Renal cortical epithelial cell (primary cell): ENCODE results near the gene IQSEC1. TPM values are rescaled to one million over a fixed set of nuclear protein-coding genes. Genes with fewer than 3 reads are reported as not detected.

ENCODE experiments used
- DNase-seq: peaks from one replicate; pipeline ENCODE4 v3.0.0-alpha.2; 2011; ENCODE audit warnings: low read depth
- total RNA-seq: library from RNA; depleted of rRNA; stranded (reverse); fragments of >200 nt; gene quantifications from 2 replicates; pipeline ENCODE4 v1.2.3, GENCODE V29; 2014

IQSEC1 gene
- total RNA-seq, 1 donor from 2014 or later: 23.8 TPM

DNA sequence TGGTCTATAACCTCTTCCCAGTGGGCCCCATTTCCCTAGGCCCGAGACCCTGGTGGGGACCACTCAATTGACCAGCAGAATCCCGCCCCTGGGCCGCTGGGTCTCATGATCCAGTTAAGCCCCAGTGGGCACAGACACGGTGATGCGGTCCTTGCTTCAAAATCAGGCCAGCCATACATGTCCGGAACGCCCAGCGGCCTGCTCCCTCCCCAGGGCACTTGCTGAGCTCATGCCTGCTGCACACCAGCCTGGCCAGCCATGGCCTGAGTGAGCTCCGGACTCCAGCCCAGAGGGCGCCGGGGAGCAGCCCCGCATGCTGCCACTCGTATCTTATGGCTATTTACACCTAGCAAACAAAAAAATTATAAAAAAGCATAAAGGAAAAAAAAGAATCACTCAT, 34.4 kb upstream of the IQSEC1 start:
- no peak for DNase-seq

- peak; percentile 16 for DNase-seq
Observed at GRCh38 chr3:13106308-13107001, 33.2 kb upstream of the IQSEC1 start.

DNA sequence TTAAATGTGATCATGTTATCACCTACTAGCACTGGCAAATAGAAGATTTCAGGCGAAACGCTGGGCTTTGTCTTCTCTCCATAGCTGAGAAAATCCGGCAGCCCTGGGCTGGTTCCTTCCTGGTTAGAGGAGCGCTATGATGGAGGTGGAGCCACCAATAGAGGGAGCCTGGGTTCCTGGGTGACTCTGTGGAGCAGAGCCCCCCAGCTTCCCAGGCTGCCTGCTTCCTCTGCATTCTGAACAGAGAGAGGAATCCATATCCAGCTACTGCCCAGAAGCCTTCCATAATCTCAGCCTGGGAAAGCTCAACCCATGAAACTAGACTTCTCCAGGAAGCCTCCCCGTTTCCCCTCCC, 32.6 kb upstream of the IQSEC1 start:
- no peak for DNase-seq

- no peak for DNase-seq
Observed at GRCh38 chr3:13105181-13105895, 32.1 kb upstream of the IQSEC1 start.

- DNase-seq: no peak
Observed at GRCh38 chr3:13104511-13104910, 31.3 kb upstream of the IQSEC1 start.

DNA sequence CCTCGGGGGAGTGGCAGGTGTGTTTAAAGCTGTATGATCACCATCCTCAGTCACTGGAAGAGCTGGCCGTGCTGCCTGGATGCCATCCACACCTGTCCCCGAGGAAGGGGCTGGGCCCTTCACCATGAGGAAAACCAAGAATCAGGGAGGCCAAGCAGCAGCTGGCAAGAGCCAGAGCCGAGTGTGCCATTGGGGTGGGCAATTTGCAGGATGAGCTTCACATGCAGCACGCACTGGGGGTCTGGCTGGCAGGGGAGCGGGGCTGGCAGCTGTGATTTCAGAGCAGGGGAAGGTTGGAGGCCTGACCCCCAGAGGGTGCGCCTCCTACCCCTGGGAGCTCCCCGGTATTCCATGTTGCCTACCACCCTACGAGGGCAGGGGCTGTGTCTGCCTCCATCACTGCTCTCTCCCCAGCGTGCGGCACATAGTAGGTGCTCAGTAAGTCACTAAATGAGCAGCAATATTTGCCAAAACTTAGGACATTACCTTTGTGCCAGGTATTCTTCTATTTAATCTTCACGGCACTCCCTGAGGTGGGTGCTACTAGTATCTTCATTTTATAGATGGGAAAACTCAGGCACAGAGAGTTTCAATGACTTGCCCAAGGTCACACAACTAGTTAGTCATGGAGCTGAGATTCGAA, 30.3 kb upstream of the IQSEC1 start:
- DNase-seq: no peak

- no peak for DNase-seq
Observed at GRCh38 chr3:13102386-13103345, 29.4 kb upstream of the IQSEC1 start.

DNA sequence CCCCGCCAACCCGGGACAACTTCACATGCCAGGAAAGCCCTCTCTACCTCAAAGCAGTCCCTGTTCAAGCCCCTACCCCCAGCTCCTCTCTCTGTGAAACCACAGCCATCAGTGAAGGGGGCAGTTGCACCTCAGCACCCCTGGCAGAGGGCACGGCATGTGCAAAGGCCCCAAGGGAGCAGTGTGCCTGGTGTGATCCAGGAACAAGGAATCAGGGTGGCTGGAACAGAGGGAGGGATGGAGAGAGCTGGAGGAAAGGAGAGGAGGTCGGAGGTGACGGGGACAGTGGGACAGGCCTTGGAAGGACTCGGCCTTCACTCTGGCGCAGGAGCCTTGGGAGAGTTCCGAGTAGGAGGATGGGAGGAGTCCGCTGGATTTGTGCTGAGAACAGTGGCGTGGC, 26.5 kb upstream of the IQSEC1 start:
- DNase-seq: no peak

GRCh38 chr3:13098192-13098988, 25.2 kb upstream of the IQSEC1 start:
- DNase-seq: no peak

DNA sequence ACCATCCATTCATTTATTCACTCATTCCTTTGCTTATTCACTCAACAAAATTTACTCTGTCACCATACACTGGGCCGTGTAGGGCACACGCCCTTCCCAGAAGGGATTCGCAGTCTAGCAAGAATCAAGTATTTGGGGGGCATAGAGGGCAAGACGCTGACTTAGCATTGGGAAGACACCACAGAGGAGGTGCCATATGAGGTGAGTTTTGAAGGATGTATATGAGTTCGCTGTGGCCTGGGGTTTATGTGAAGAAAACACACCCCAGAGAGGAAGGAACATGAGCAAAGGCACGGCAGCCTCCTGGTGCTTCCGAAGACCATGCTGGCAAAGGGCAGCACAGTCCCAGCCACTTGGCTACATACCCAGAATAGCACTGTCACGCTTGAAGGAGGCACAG, 23.1 kb upstream of the IQSEC1 start:
- no peak for DNase-seq

DNA sequence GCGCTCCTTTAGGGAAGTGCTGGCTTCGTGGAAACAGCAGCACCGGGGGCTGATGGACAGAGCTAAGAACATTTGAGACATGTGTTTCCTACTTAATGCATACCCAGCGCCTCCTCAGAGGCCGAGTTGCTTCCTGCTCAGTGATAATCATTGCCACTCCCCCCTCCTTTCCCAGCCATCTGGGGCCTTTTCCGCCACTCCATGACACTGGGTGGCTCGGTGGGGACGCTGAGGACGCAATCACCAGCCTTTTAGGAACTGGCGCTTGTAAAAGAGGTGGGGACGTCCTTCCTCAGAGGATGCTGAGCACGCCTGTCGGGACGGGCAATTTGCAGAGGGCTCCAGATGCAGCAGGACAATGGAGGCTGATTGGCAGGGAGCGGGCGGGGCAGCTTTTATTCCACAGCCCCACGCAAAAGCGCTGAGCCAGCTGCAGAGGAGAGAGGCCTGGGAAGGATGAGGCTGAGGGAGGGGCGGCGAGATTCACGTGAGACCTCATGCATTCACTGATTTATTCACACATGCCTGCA, 22.2 kb upstream of the IQSEC1 start:
- no peak for DNase-seq

GRCh38 chr3:13093687-13094086, 20.5 kb upstream of the IQSEC1 start:
- no peak for DNase-seq

DNA sequence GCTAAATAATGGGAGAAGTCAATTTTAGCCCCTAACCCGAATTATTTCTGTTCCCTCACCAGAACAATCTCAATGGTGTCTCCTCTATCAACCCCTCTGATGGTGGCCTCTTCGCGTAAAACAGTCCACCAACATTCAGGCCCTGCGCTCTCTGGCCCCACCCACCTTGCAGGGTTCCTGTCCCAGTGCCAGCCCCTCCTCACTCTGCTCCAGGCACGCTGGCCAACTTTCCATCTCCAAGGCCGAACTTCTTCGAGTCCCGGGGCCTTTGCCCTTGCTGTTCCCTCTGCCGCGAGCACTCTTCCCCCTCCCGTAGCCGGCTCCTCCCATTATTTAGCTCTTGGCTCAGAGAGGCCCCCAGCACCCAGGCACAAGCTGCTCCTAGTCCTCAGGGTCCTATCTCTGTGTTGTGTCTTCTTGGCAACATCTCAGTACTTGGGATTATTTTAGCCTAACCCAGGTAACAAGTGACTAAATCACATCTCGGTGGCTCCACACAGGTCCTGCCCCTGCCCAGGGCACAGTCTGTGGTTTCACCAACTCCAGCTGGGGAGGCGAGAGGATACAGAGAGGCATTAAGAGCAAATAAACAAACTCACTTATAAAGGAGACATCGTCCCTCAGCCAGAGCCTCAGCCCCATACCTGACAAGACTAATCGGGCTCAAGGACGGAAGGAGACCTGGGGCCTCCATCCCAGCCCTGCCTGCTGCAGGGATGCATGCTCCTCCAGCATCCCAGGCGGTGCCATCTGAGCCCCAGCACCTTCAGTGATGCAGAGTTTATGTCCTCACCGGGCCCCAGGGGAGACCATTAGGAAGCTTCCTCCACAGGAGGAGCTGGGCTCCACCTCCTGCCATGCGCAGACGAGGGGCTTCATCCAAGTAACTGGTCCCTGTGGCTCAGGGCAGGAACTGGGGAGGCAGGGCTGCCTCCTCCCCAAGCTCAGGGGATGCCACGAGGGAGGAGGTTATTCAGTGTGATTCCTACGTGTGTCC, 19.7 kb upstream of the IQSEC1 start:
- DNase-seq: no peak

DNA sequence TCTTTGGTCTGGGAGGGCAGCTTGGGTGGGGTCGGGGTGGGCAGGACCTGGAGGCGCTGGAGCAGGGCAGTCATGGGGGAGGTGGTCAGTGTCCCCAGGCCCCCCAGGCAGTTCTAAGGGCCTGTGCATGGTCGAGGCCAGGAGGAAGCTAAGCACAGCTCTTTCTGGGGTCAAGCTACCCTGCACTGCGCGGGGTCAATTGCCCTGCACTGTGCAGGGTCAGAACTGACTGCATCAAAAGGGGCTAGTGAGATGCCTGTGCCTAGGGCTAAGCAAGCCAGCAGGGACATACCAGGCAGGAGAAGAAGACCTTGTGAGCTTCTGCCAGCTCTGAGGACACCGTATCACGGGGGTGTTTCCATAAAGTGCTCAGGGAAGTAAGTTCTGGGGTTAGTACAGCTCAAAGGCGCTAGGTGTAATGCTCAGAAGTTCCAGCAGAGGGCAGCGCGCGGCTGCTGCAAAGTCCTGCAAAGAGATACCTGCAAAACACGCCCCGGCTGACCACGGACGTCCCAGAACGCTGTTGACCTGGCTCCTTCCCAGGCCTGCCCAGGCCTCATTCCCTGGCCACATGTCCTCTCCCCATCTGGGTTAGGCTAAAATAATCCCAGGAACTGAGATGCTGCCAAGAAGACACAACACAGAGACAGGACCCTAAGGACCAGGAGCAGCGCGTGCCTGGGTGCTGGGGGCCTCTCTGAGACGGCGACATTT, 18.8 kb upstream of the IQSEC1 start:
- DNase-seq: peak; percentile 59

DNA sequence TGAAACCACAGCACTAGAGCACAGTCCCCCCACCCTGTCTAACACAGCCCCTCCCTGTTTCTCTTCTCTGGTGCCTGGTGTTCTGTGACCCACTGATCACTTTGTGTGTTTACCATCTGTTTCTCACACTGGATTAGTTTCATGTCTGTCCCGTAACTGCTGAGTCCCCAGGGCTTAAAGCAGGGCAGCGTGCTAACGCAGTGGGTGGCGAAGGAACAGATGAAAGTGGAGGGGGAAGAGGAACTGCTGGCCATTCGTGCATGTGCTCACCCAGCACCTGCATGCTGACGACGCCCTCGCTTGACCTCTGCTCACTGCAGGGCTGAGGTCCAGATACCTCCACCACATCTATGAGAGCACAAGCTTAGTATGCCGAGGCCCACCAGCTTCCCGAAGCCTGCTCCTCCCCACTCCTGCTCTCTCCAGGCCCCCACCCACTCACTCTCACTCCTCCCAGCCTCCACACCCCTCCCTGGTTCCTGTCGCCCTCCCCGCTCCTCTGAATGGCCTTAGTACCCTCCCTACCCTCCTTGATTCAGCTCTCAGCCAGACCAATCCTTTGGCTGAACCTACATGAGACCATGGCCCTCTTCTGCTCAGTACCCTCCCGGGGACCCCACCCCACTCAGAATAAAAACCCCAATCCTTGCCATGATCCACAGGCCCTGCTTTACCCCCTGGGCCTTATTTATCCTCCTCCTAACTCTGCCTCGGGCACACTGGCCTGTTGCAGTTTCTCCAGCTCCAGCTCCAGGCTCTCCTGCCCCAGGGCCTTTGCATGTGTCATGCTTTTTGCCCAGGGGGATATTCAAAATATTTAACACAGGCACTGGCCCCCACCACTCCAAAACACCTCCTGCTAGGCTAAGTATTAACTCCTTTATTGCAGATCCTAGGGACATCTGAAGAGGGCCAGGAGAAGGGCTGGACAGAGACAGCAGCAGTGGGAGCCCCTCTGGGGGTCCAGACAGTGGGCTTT, 15.1 kb upstream of the IQSEC1 start:
- DNase-seq: no peak

- no peak for DNase-seq
Observed at GRCh38 chr3:13087320-13087990, 14.2 kb upstream of the IQSEC1 start.

DNA sequence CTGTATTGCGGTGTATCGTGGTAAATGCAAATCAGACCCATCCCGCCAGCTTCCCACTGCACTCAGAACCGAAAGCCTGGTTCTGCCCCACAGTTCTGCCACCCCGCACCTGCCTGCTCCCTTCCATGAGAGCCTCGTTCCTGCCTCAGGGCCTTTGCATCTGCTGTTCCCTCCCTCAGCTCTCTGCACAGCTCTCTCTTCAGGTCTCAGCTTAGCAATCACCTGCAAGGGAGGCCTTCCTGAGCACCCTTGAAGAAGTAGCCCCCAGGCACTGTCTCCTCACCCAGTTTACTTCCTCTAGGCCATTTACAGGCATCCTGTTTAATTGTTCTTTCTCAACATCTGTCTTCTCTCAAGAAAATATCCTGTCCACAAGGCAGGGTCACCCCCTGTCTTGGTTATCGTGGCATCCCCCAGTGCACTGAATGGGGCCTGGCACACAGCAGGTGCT, 13.3 kb upstream of the IQSEC1 start:
- no peak for DNase-seq
